C4-2B (cell line): ENCODE measurements around the gene SCIN.

Experiments used
- CTCF ChIP-seq: fragments of 450-650 bp; conservative IDR thresholded peaks from 2 replicates; pipeline ENCODE4 v1.5.1; 2017; ENCODE audit warnings: mild to moderate bottlenecking
- ZFX ChIP-seq: fragments of 450-650 bp; IDR thresholded peaks from 2 replicates; pipeline ENCODE4 v1.6.1; 2017

- TF ChIP-seq CTCF: no peak
- no peak for TF ChIP-seq ZFX
Measured at GRCh38 chr7:12564996-12565764, 5.3 kb upstream of the SCIN start.
